ENCODE results near the gene LINGO1. TPM values are rescaled to one million over a fixed set of nuclear protein-coding genes. Genes with fewer than 3 reads are reported as not detected.

The LINGO1 gene
- total and polyA plus RNA-seq, 4 donors: 0.33 to 5.1 (median 0.88) TPM

DNA sequence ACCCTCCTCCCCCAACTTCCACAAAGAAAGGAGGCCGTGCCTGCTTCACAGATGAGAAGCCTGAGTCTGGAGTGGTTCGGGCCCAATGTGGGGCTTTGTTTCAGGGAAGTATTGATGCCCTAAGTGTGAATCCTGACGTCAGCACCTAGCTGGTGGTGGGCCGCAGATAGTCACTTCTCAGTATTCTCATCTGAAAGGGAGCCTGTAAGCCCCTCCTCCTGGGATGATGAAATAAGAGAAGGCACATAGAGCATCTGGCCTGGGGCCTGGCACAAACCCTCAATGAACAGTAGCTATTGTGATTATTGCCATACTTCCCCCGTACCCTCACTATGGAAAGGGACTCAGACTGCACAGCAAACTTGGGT, 24.8 kb downstream of the LINGO1 start:
- H3K36me3 ChIP-seq (ENCODE audit: control insufficient read depth in 4 of 4, insufficient read depth in 4 of 4, low read length in 4 of 4): no peaks in the 10 kb centered on the region
- H3K4me3 ChIP-seq: no peak overlapping the region
- TF ChIP-seq, protein P1, sequence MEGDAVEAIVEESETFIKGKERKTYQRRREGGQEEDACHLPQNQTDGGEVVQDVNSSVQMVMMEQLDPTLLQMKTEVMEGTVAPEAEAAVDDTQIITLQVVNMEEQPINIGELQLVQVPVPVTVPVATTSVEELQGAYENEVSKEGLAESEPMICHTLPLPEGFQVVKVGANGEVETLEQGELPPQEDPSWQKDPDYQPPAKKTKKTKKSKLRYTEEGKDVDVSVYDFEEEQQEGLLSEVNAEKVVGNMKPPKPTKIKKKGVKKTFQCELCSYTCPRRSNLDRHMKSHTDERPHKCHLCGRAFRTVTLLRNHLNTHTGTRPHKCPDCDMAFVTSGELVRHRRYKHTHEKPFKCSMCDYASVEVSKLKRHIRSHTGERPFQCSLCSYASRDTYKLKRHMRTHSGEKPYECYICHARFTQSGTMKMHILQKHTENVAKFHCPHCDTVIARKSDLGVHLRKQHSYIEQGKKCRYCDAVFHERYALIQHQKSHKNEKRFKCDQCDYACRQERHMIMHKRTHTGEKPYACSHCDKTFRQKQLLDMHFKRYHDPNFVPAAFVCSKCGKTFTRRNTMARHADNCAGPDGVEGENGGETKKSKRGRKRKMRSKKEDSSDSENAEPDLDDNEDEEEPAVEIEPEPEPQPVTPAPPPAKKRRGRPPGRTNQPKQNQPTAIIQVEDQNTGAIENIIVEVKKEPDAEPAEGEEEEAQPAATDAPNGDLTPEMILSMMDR (IDR thresholded peaks at IDR 0.05; ENCODE audit: control extremely low read depth, extremely low read depth): no peak
- ATAC-seq (ENCODE audit: insufficient read depth, low FRiP score): no peak
- peaks cover 0 to 34% (median 9%) of the 10 kb centered on the region in 5 donors for H3K4me1 ChIP-seq (ENCODE audit: control insufficient read depth in 5 of 5, insufficient read depth in 5 of 5, low read length in 5 of 5)
- no peak overlapping the region for H3K27ac ChIP-seq (ENCODE audit: low read depth in 1 of 2, low read length in 1 of 2)
- 89 to 90% methylated on average over 5 of the region's 5 CpGs for WGBS, 2 donors
- H3K9me3 ChIP-seq (ENCODE audit: control insufficient read depth in 4 of 4, insufficient read depth in 3 of 4, low read length in 3 of 4): no peaks in the 10 kb centered on the region
- peak in 1 of 3 donors; percentile 38 for DNase-seq
- no peak overlapping the region for H3K9ac ChIP-seq (ENCODE audit: insufficient read depth in 1 of 2, low read length in 2 of 2)
- no peaks in the 10 kb centered on the region for H3K27me3 ChIP-seq (ENCODE audit: control insufficient read depth in 3 of 3, insufficient read depth in 3 of 3, low read length in 2 of 3)

DNA sequence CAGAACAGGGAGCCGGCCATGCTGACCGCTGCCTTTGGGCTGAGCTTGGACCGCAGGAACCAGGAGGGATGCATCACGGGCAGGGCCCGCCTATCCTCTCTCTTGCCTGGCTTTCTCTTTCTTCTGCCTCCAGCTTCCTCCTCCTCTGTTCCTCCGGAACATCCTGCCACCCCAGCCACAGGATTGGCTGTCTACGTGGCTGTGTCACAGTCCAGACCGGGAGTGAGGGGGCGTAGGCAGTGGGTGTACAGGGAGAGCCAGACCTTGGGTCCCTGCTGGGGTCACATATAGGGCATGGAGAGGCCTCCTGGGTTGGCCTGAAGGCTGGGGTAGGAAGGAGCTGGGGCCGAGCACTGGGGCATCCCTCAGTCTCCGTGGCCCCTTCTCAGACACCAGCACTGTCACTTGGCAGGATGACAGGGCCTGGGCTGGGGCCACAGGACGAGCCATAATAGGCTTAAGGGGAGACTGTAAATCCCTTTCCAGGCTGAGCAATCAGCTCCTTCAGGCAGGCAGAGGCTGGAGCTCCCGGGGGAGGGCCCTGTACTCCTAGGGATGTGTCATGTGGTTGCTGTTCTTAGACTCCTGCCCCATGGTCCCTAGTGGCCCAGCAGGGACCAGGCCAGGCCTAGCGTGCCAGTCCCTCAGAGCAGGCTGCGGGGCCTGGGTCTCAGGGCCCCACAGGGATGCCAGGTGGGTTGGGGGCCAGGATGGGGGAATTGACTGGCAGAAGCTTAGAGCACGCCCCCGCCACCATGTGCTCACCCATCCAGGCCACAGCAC, 25.4 kb downstream of the LINGO1 start:
- H3K4me3 ChIP-seq: no peak overlapping the region
- no peak overlapping the region for H3K27ac ChIP-seq (ENCODE audit: low read depth in 1 of 2, low read length in 1 of 2)
- no peaks in the 10 kb centered on the region for H3K36me3 ChIP-seq (ENCODE audit: control insufficient read depth in 4 of 4, insufficient read depth in 4 of 4, low read length in 4 of 4)
- H3K9me3 ChIP-seq (ENCODE audit: control insufficient read depth in 4 of 4, insufficient read depth in 3 of 4, low read length in 3 of 4): no peaks in the 10 kb centered on the region
- peak in 2 of 3 donors; percentile 46 to 47 for DNase-seq
- no peak for ATAC-seq (ENCODE audit: insufficient read depth, low FRiP score)
- 81 to 94% methylated on average over 17 of the region's 17 CpGs for WGBS, 2 donors
- peaks cover 0 to 34% (median 9%) of the 10 kb centered on the region in 5 donors for H3K4me1 ChIP-seq (ENCODE audit: control insufficient read depth in 5 of 5, insufficient read depth in 5 of 5, low read length in 5 of 5)
- TF ChIP-seq, protein P1 (IDR thresholded peaks at IDR 0.05; ENCODE audit: control extremely low read depth, extremely low read depth): no peak
- H3K9ac ChIP-seq (ENCODE audit: insufficient read depth in 1 of 2, low read length in 2 of 2): no peak overlapping the region
- no peaks in the 10 kb centered on the region for H3K27me3 ChIP-seq (ENCODE audit: control insufficient read depth in 3 of 3, insufficient read depth in 3 of 3, low read length in 2 of 3)

DNA sequence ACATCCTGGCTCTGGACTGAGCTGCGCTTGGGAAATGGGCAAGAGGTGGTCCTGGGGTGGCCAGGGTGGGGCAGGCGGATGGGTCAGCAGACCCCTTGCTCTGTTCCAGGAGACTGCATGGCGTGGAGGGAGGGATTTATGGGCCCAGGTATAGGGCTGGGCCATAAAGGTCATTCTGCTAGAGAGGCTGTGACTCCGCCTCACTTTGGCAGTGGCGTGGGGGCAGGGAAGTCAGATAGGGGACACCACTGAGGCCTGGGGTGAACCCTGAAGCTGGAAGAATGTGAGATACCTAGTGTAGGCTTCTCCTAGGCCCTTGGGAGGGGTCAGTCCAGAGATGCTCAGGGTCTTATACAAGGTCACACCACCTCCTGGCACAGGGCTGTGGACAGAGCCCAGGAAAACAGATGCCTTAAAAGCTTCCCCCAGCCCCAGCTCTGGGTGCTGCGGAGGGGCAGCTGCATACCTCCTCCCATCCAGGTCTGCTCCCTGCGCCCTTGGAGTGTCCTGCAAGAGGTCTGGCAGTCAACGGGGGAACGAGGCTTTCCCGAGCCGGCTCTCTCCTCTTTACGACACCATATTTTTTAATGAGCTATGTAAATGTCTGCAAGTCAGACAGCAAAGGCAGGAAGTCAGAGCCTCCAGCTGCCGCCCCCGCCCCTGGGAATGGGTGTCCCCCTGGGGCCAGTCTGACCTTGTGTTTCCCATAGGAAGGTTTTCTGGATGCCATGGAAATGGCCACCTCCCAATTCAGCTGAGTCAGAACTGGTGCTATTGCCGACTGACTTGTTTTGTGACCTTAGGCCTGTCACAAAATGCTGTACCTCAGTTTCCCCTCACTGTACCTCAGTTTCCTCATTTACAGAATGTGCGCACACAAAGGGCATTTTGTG, 26.3 kb downstream of the LINGO1 start:
- Histone ChIP-seq H3K36me3 (ENCODE audit: control insufficient read depth in 4 of 4, insufficient read depth in 4 of 4, low read length in 4 of 4) (no peaks in the 10 kb centered on the region), H3K4me1 (ENCODE audit: control insufficient read depth in 5 of 5, insufficient read depth in 5 of 5, low read length in 5 of 5) (peaks cover 0 to 34% (median 9%) of the 10 kb centered on the region in 5 donors), H3K27ac (ENCODE audit: low read depth in 1 of 2, low read length in 1 of 2) (no peak overlapping the region), H3K27me3 (ENCODE audit: control insufficient read depth in 3 of 3, insufficient read depth in 3 of 3, low read length in 2 of 3) (no peaks in the 10 kb centered on the region), H3K9me3 (ENCODE audit: control insufficient read depth in 4 of 4, insufficient read depth in 3 of 4, low read length in 3 of 4) (no peaks in the 10 kb centered on the region), H3K9ac (ENCODE audit: insufficient read depth in 1 of 2, low read length in 2 of 2) (no peak overlapping the region), H3K4me3 (no peak overlapping the region)
- DNase-seq (peak in 1 of 3 donors; percentile 47), ATAC-seq (ENCODE audit: insufficient read depth, low FRiP score) (no peak)
- TF ChIP-seq, protein P1 (IDR thresholded peaks at IDR 0.05; ENCODE audit: control extremely low read depth, extremely low read depth): no peak
- 83 to 86% methylated on average over 16 of the region's 16 CpGs for WGBS, 2 donors
